ENCODE measurements around the gene C9orf152.
A peak's percentile ranks its signal among the peaks of the same experiment; 100 is the strongest.

The C9orf152 gene

GRCh38 chr9:110208031-110208430, at the start of gene C9orf152:
Gene C9orf152 (minus strand): TSS chr9:110208159. CDS start chr9:110207579, 580 bp downstream.
- DNase-seq (ENCODE audit: low read depth): no peak
- TF ChIP-seq, protein P1, sequence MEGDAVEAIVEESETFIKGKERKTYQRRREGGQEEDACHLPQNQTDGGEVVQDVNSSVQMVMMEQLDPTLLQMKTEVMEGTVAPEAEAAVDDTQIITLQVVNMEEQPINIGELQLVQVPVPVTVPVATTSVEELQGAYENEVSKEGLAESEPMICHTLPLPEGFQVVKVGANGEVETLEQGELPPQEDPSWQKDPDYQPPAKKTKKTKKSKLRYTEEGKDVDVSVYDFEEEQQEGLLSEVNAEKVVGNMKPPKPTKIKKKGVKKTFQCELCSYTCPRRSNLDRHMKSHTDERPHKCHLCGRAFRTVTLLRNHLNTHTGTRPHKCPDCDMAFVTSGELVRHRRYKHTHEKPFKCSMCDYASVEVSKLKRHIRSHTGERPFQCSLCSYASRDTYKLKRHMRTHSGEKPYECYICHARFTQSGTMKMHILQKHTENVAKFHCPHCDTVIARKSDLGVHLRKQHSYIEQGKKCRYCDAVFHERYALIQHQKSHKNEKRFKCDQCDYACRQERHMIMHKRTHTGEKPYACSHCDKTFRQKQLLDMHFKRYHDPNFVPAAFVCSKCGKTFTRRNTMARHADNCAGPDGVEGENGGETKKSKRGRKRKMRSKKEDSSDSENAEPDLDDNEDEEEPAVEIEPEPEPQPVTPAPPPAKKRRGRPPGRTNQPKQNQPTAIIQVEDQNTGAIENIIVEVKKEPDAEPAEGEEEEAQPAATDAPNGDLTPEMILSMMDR (IDR thresholded peaks at IDR 0.05; ENCODE audit: insufficient read depth, low read depth, low read length, missing control alignments): no peak
- H3K4me3 ChIP-seq (ENCODE audit: low read length): no peak within 1 kb of the TSS

DNA sequence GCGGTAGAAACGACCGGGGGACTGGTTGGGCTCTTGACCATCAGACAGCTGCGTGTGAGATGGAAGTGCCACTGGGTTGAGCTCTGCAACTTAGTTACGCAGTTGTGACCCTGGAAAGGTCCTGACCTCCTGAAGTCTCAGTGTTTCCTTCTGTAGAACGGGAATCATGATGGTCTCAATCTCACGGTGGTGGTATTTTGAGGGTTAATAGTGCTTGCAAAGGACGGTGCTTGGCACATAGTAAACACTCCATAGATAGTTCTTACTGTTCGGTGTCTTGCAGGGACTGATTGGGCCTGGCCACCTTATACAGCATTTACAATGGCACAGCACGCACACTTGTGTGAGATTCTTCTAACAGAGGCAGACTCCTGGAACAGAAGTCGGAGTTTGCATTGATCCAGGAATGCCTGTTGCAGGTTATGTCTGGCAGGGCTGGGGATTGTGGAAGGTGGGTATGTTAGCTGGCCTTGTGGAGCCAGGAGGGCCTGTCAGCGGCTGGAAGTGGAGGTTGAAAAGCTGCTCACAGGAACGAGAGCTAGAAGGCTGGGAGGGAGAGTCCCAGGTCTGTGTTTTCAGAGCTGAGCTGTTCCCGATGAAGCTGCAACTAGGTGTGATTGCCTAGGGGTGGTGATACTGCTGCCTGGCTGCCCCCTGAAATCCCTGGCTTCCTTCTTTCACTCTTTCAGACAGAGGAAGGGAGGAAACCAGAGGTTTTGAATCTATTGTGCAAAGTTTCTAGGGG, 49.3 kb upstream of the C9orf152 start:
- peak; percentile 40 for DNase-seq (ENCODE audit: low read depth)

GRCh38 chr9:110256380-110257096, 48.6 kb upstream of the C9orf152 start, which contains the start of gene TXN:
Gene TXN (minus strand): TSS chr9:110256507. CDS start chr9:110256435, 72 bp downstream.
- peak; percentile 90 for DNase-seq (ENCODE audit: low read depth)
- H3K4me3 ChIP-seq (ENCODE audit: low read length): peak within 1 kb of the TSS; percentile 75
- TF ChIP-seq, protein P1 (IDR thresholded peaks at IDR 0.05; ENCODE audit: insufficient read depth, low read depth, low read length, missing control alignments): no peak

More for the DNA sequence above, 49.3 kb upstream of the C9orf152 start:
- TF ChIP-seq, protein P1 (IDR thresholded peaks at IDR 0.05; ENCODE audit: insufficient read depth, low read depth, low read length, missing control alignments): no peak
- peak overlapping the region; percentile 75 for H3K4me3 ChIP-seq (ENCODE audit: low read length)

DNA sequence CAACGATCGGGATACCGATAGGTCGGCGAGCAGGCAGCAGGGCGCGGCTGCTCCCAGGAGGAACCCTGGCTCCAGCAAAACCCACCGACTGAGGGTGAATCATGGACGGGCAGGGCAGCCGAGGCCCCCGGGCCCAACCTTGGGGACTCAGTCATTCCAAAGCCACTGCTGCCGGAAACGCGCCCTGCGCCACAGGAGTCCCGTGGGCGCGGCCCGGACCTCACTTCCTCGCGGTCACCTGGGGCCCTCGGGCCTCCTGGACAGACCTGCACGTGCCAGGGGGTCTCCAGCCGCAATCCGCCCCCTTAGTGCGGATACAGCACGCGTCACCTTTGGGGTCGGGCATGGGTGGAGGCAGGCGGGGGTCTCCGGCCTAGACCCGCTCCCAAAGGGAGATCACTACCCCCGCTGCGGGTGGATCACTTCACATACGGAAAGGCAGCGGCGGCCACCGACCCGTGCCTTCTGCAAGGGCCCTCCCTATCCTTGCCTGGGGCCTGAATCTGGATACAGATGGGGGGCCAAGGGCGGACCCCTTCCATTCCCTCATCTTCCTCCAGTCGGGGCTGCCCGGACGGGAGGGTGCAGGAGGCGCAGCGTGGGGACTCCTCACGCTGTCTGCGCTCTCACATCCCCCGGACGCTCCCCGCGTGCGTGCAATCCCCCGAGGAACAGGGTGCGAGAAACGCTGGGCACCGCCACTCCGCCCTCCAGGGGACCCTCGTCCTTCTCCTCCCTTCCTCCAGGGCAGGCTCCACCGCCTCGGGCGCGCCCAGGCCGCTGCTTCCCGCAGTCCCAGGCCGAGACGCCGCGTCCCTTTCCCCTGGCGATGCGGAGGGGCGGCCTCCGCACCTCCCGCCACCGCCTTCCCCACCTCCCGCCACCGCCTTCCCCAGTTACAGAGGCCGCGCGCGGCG, 47.8 kb upstream of the C9orf152 start:
- peak overlapping the region; percentile 75 for H3K4me3 ChIP-seq (ENCODE audit: low read length)
- DNase-seq (ENCODE audit: low read depth): peak; percentile 65
- TF ChIP-seq, protein P1 (IDR thresholded peaks at IDR 0.05; ENCODE audit: insufficient read depth, low read depth, low read length, missing control alignments): no peak

GRCh38 chr9:110255034-110255462, 47.1 kb upstream of the C9orf152 start:
- DNase-seq (ENCODE audit: low read depth): no peak
- TF ChIP-seq, protein P1 (IDR thresholded peaks at IDR 0.05; ENCODE audit: insufficient read depth, low read depth, low read length, missing control alignments): no peak
- H3K4me3 ChIP-seq (ENCODE audit: low read length): peak overlapping the region; percentile 75

- TF ChIP-seq, protein P1 (IDR thresholded peaks at IDR 0.05; ENCODE audit: insufficient read depth, low read depth, low read length, missing control alignments): no peak
- peak overlapping the region; percentile 75 for H3K4me3 ChIP-seq (ENCODE audit: low read length)
- no peak for DNase-seq (ENCODE audit: low read depth)
Observed at GRCh38 chr9:110254500-110254899, 46.5 kb upstream of the C9orf152 start.

Measured in epithelial cell of esophagus (primary cell).